HG03095 (cell line): ENCODE results near the gene UGT1A5.

ENCODE experiments used
- ATAC-seq: cut with Tn5 transposase; IDR thresholded peaks from one replicate; pipeline ENCODE4 v1.9.1; 2021; ENCODE audit warnings: moderate library complexity; ENCODE audit not compliant: unreplicated experiment

UGT1A5 gene

GRCh38 chr2:233803994-233804393, 91.3 kb downstream of the UGT1A5 start:
- ATAC-seq = no peak

DNA sequence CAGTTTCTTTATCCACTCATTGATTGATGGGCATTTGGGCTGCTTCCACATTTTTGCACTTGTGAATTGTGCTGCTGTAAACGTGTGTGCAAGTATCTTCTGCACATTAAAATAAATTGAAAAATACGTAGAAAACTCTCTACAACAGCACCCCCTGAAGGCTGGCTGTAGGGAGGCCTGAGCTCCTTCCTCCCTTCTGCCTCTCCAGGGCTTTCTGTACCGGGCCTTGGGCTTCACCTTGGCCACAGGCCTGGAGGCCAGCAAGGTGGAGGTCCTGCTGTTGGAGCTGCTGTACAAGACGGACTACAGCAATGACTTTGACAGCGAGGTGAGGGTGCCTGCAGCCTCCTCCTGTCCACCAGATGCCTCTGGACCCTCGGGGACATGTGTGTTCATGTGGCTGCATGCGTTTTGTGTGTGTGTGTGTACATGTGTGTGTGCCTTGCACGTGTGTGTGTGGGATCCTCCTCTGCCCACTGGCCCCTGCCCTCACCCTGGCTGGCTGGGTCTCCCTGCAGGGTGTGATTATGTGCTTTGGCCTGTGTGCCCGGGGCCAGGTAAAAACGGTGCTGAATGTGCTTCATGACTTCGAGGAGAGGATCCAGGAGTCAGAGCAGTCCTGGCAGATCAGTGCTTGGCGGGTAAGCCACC, 94.6 kb downstream of the UGT1A5 start:
- ATAC-seq = no peak

- ATAC-seq = no peak
Observed at GRCh38 chr2:233807966-233808935, 95.5 kb downstream of the UGT1A5 start.

- no peak for ATAC-seq
Observed at GRCh38 chr2:233810385-233810784, 97.7 kb downstream of the UGT1A5 start.

GRCh38 chr2:233811087-233811486, 98.4 kb downstream of the UGT1A5 start:
- ATAC-seq = no peak

GRCh38 chr2:233811732-233812131, 99.0 kb downstream of the UGT1A5 start:
- no peak for ATAC-seq

- no peak for ATAC-seq
Observed at GRCh38 chr2:233813236-233814055, 100.7 kb downstream of the UGT1A5 start.

GRCh38 chr2:233814056-233814835, 101.5 kb downstream of the UGT1A5 start:
- no peak for ATAC-seq

DNA sequence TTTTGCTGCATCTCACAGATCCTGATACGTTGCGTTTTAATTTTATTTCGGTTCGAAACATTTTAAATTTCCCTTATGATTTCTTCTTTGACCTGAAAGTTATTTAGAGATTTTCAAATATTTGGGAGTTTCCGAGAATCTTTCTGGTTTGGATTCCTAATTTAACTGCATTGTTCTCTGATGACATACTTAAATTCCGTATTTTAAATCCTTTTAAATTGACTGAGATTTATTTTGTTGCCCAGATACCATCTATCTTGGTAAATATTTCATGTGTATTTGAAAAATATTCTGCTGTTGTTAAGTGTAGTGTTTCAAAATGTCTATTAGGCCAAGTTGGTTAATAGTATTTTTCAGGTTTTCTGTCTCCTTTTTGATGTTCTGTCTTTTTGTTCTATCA, 103.2 kb downstream of the UGT1A5 start:
- no peak for ATAC-seq

DNA sequence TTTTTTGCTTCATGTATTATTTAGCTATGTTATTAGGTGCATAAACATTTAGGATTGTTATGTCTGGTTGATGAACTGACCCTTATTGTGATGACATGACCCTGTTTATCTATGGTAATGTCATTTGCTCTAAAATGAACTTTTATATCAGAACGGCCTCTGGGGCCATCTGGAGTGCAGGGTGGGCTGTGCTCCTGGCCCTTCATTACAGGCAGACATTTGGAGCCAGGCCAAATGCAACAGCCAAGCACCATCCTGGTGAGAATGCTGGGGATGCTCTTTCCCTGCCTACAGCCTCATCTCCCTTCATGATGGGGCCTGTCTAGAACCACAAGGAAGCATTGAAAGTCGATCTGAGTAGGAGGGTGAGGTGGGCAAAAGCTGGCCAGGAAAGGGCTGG, 103.6 kb downstream of the UGT1A5 start:
- no peak for ATAC-seq

- ATAC-seq = no peak
Observed at GRCh38 chr2:233816771-233817170, 104.1 kb downstream of the UGT1A5 start.

DNA sequence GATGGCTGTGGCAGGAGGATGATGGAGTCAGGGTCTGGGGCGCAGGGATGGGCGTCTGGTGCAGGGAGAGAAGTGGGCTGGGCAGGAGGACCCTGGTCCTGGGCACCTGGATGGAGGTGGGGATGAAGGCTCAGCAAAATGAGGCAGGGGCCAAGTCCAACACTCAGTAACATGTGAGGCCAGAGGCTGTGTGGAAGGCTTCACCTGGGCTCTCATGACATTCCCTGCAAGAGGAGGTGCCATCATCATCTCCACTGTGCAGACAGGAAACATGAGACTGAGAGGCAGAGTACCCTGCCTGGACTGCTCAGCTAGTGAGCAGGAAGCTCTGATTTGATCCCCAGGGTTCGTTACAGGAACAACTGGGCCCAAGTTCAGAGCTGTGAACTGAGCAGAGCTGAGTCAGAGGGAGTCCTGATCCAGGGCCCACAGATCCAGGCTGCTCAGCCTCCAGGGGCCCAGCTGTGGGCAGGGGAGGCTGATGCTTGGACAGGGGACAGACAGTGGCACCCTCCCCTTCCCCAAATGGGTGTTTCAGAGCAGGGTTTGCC, 104.7 kb downstream of the UGT1A5 start:
- ATAC-seq = no peak

DNA sequence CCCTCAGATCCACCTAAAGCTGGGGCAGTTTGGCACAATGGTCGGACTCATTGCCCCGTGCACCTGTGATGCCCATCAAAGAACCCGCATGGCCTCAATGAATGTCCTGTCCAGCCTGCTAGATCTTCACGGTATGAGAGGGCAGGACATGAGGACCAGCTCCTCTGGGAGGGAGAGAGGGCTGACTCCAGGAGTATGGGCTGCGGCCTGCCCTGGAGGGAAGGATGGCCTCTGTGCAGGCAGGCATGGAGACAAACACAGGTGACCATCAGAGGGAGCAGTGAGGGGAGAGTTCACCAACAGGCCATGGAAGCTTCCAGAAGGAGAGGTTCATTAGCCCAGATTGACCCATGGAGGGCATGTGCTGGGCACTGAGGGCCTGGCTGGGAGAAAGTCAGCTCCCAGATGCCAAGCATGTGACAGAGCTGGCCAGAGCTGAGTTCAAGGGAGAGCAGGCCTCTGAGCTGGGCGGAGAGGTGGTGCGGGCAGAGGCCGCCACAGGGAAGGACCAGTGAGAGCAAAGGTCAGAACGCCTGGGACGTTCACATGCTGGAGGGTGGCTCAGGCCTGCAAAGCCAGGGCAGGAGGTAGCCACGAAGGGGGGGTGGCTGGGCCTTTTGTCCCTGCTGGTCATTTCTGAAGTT, 105.4 kb downstream of the UGT1A5 start:
- ATAC-seq = no peak

DNA sequence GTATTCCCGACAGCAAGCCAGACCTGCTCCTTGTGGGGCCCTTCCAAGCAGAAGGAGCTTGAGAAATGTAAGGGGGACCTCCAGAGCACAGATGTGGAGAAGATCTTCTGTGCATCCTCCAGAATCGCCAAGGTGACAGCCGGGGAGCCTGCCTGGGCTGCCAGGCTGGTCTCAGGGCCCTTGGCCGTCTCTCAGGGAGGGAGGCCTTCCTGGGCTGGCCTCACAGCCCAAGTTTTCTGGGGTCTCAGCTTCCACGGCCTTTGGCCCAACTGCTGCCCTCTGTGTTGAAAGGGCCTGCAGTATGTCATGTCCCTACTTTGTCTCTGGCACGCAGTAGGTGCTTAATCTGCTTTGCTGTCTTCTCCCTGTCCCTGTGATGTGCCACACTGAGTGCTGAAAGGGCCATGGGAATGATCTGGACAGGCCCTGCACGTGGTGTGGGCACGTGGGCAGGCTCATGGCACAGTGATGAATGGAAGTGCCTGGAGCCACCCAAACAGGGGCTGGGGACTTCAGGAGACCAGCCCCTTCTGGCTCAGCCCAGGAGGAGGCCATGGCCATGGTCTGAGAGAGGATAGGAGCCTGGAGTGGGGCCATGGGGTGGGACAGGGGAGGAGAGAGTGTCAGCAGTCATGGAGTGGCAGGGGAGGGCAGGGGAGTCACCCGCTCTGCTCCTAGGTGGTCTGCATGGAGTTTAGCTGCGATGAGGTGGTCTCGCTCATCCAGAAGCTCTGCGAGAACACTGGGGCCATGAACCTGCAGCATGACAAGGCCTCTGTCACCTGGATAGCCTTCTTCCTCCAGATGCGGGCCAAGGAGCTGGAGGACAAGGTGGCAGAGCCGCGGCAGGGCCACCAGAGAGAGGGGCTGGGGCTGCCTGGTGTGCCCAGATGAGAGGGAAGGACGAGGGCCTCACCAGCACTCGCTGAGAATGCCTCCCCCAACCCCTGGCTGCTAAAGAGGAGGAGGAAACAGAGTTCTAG, 106.2 kb downstream of the UGT1A5 start:
- ATAC-seq = no peak

DNA sequence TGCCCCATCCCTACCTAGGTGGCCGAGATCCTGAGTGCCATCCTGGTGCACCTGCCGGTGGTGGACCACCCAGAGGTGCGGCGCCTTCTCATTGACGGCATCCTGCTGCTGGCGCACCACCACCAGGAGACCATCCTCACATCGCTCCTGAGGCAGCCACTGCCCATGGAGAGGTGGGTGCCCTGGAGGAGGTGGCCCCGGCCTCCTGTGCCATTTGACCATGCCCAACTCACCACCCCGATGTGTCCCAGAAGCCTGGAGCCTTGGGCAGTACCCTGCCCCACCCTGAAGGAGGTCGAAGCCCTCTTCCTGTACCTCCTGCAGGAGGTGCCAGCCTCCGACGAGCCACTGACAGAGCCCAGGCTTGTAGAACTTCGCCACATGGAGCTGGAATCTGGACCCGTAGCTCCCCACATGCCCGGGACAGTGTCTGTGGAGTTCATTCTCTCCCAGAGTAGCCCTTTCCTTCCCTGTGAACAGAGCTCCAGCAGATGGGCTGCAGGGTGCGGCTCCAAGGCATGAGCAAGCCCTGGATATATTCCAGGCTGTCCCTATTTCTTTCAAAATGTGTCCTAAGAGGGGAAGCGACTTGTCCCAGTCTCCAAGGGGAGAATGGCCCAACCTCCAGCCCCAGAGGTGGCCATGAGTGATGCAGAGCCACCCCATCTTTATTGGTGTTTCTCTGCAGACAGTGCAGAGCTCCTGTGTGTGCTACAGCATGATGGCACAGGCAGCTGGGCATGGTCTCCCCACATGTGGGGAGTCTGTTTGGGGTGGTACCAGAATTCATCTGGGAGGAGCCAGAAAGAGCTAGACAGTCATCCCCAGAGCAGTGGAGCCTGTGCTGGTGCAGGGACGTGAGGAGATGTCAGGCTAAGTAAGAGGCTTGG, 107.4 kb downstream of the UGT1A5 start:
- no peak for ATAC-seq

DNA sequence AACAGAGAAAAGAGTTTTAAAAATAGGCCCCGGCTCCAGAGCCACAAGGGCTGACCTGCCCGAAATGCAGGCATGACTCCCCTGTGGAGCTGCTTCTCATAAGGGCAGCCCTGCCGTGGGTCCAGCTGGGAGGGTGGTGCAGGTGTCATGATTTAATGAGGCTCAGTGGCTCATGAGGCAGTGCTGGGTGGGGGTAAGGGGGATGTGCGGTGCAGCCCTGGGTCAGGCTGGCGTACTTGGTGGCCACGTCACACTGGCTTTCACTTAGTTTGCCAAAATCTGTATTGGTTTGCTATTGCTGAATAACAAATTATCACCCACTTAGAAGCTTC, 108.0 kb downstream of the UGT1A5 start:
- ATAC-seq = no peak

- no peak for ATAC-seq
Observed at GRCh38 chr2:233821196-233821595, 108.5 kb downstream of the UGT1A5 start.

- ATAC-seq = no peak
Observed at GRCh38 chr2:233821709-233822100, 109.0 kb downstream of the UGT1A5 start.
